Measurements from ENCODE around the gene RNF25.

- TF ChIP-seq, protein P1, sequence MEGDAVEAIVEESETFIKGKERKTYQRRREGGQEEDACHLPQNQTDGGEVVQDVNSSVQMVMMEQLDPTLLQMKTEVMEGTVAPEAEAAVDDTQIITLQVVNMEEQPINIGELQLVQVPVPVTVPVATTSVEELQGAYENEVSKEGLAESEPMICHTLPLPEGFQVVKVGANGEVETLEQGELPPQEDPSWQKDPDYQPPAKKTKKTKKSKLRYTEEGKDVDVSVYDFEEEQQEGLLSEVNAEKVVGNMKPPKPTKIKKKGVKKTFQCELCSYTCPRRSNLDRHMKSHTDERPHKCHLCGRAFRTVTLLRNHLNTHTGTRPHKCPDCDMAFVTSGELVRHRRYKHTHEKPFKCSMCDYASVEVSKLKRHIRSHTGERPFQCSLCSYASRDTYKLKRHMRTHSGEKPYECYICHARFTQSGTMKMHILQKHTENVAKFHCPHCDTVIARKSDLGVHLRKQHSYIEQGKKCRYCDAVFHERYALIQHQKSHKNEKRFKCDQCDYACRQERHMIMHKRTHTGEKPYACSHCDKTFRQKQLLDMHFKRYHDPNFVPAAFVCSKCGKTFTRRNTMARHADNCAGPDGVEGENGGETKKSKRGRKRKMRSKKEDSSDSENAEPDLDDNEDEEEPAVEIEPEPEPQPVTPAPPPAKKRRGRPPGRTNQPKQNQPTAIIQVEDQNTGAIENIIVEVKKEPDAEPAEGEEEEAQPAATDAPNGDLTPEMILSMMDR (conservative IDR thresholded peaks at IDR 0.05; ENCODE audit: low read depth, low read length) = no peak
- TF ChIP-seq, protein P2, sequence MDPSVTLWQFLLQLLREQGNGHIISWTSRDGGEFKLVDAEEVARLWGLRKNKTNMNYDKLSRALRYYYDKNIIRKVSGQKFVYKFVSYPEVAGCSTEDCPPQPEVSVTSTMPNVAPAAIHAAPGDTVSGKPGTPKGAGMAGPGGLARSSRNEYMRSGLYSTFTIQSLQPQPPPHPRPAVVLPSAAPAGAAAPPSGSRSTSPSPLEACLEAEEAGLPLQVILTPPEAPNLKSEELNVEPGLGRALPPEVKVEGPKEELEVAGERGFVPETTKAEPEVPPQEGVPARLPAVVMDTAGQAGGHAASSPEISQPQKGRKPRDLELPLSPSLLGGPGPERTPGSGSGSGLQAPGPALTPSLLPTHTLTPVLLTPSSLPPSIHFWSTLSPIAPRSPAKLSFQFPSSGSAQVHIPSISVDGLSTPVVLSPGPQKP (IDR thresholded peaks at IDR 0.05; ENCODE audit: borderline replicate concordance, low read depth, low read length) = no peak
- no peak for TF ChIP-seq MXI1 (IDR thresholded peaks at IDR 0.05; ENCODE audit: borderline replicate concordance, low read depth, low read length)
- TF ChIP-seq SMC3 (IDR thresholded peaks at IDR 0.05; ENCODE audit: low read depth, low read length) = no peak
- no peak for TF ChIP-seq FOS (IDR thresholded peaks at IDR 0.05; ENCODE audit: low read depth, low read length)
- no peak for TF ChIP-seq POLR2A (IDR thresholded peaks at IDR 0.05; ENCODE audit: low read depth, low read length)
- no peak for TF ChIP-seq BHLHE40 (IDR thresholded peaks at IDR 0.05; ENCODE audit: low read depth, low read length)
- TF ChIP-seq, protein P3, sequence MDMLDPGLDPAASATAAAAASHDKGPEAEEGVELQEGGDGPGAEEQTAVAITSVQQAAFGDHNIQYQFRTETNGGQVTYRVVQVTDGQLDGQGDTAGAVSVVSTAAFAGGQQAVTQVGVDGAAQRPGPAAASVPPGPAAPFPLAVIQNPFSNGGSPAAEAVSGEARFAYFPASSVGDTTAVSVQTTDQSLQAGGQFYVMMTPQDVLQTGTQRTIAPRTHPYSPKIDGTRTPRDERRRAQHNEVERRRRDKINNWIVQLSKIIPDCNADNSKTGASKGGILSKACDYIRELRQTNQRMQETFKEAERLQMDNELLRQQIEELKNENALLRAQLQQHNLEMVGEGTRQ (IDR thresholded peaks at IDR 0.05; ENCODE audit: low read depth, low read length) = no peak
- no peak for TF ChIP-seq RAD21 (IDR thresholded peaks at IDR 0.05; ENCODE audit: low read length)
- TF ChIP-seq RCOR1 (IDR thresholded peaks at IDR 0.05; ENCODE audit: insufficient replicate concordance, low read length) = no peak
Observed at GRCh38 chr2:218642786-218643185, 29.0 kb downstream of the RNF25 start.
